Measurements from ENCODE around the gene KIDINS220. TPM values are rescaled to one million over a fixed set of nuclear protein-coding genes. Genes with fewer than 3 reads are reported as not detected.

Gene KIDINS220
- total RNA-seq: 10 to 100 TPM; 20.8 to 20.9 TPM

GRCh38 chr2:8836971-8837794 lies at the start of gene KIDINS220:
TSS of gene KIDINS220 (minus strand) at chr2:8837613. CDS start at chr2:8827093, 10,520 bp downstream.
- no peaks in the 10 kb centered on the region for H3K36me3 Mint-ChIP-seq (ENCODE audit: low read depth)

DNA sequence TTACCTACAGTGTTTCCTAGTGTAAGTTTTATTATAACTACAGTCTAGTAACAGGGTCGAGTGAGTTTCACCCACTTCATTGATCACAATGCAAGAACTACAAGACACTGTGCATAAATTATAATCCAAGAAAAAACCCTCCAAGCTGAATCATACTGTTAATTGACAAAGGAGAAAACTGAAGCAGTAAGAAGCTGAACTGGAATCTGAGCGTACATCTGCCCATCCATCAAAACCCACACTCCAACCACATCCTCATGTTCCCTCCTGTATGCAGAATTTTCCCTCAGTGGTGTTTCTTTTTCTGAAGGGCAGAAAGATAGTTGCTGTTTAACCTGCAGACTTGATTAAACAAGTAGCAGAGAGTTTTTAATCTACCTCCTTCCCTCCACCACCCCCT lies 49.5 kb upstream of the KIDINS220 start:
- DNase-seq: no peak
- CTCF ChIA-PET: no interaction called here
- POLR2A ChIA-PET: no interaction called here
- H3K27ac Mint-ChIP-seq: no peak overlapping the region
- no peak for TF ChIP-seq CTCF (IDR thresholded peaks at IDR 0.05)
- no peaks in the 10 kb centered on the region for H3K36me3 Mint-ChIP-seq (ENCODE audit: low read depth)
- no peaks in the 10 kb centered on the region for H3K27me3 Mint-ChIP-seq
- no peak for ATAC-seq
- no peaks in the 10 kb centered on the region for H3K4me1 Mint-ChIP-seq (ENCODE audit: low read depth)
- H3K4me3 Mint-ChIP-seq: no peak overlapping the region
- no peaks in the 10 kb centered on the region for H3K9me3 Mint-ChIP-seq
- intact Hi-C loops (cut with micrococcal nuclease): no loop called here

More at GRCh38 chr2:8836971-8837794, at the start of gene KIDINS220:
- ChIA-PET CTCF (no interaction called here), POLR2A (interaction anchor here (0.6 to 1.3 kb wide), 3 partner anchors 10 to 14 kb away, joined by 3 to 5 read pairs (median 3); no protein-coding TSS in a partner anchor)
- Mint-ChIP-seq H3K9me3 (no peaks in the 10 kb centered on the region), H3K4me1 (ENCODE audit: low read depth) (peaks cover 32% of the 10 kb centered on the region), H3K27me3 (no peaks in the 10 kb centered on the region), H3K4me3 (peak within 1 kb of the TSS; percentile 83), H3K27ac (peak within 1 kb of the TSS; percentile 94)
- peak; percentile 84 for DNase-seq
- intact Hi-C loops (cut with micrococcal nuclease): no loop called here
- no peak for TF ChIP-seq CTCF (IDR thresholded peaks at IDR 0.05)
- peak; percentile 97 for ATAC-seq

- DNase-seq: no peak
- H3K27ac Mint-ChIP-seq: no peak overlapping the region
- ChIA-PET CTCF (no interaction called here), POLR2A (no interaction called here)
- no peak for ATAC-seq
- no peaks in the 10 kb centered on the region for H3K36me3 Mint-ChIP-seq (ENCODE audit: low read depth)
- H3K9me3 Mint-ChIP-seq: no peaks in the 10 kb centered on the region
- H3K4me3 Mint-ChIP-seq: no peak overlapping the region
- H3K27me3 Mint-ChIP-seq: no peaks in the 10 kb centered on the region
- intact Hi-C loops (cut with micrococcal nuclease): no loop called here
- H3K4me1 Mint-ChIP-seq (ENCODE audit: low read depth): no peaks in the 10 kb centered on the region
- no peak for TF ChIP-seq CTCF (IDR thresholded peaks at IDR 0.05)
Measured at GRCh38 chr2:8886202-8886518, 48.7 kb upstream of the KIDINS220 start.

DNA sequence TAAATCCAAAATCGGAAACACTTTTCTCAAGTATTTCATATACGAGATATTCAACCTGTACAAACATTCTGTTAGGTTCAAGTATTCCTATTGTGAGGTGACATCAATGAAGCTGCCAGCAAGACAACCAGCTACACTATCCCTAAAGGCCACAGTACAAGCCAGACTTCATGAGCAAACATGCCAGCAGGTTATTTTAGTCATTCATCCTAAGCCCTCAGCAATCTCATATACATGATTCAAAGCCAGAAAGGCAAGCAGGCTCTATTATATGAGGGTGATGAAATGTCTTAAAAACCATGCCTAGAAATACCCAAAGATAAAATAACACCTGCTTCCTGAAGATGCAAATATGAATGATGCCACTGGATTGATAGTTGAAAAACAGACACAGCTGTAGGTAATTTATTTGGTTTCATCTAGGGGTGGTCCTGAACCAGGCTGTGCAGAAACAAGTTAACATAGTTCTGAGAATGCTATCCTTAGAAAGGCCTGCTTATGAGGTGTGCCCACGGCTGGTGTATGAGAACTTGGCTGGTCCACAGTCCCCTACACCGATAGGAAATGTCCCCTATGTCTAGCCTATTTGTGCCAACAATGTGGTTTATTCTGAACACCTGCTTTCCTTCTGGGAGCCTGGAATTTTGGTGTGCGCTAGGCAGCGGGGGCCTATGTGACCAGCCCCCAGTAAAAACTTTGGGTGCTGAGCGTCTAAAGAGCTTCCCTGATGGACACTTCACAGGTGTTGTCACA lies 48.2 kb upstream of the KIDINS220 start:
- TF ChIP-seq CTCF (IDR thresholded peaks at IDR 0.05): no peak
- Mint-ChIP-seq H3K36me3 (ENCODE audit: low read depth) (no peaks in the 10 kb centered on the region), H3K27me3 (no peaks in the 10 kb centered on the region), H3K4me3 (no peak overlapping the region), H3K4me1 (ENCODE audit: low read depth) (no peaks in the 10 kb centered on the region), H3K9me3 (no peaks in the 10 kb centered on the region), H3K27ac (no peak overlapping the region)
- ATAC-seq (no peak), DNase-seq (no peak)
- ChIA-PET CTCF (no interaction called here), POLR2A (no interaction called here)
- intact Hi-C loops (cut with micrococcal nuclease): no loop called here

DNA sequence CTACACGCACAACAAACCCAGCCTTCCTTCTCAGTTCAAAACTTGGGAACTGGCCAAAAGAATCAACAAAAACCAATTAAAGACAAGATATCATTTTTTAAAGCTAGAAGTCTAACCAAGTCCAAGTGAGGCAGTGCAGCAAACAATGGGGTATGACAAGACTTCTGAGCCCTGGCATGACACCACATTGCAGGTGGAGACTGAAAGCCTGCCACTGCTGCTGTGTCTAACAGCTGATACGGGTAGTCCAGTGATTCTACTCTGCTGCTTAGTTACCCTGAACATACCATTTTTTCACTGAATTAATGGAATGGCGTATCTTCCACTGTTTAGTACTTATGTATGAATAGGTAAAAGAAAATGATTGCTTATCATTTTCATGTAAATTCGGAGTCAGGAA lies 47.4 kb upstream of the KIDINS220 start:
- no peak for ATAC-seq

More for the DNA sequence above, 47.4 kb upstream of the KIDINS220 start:
- no peak overlapping the region for H3K4me3 Mint-ChIP-seq
- no peaks in the 10 kb centered on the region for H3K4me1 Mint-ChIP-seq (ENCODE audit: low read depth)
- no peak for DNase-seq
- no peaks in the 10 kb centered on the region for H3K27me3 Mint-ChIP-seq
- intact Hi-C loops (cut with micrococcal nuclease): no loop called here
- no peaks in the 10 kb centered on the region for H3K36me3 Mint-ChIP-seq (ENCODE audit: low read depth)
- no peak for TF ChIP-seq CTCF (IDR thresholded peaks at IDR 0.05)
- CTCF ChIA-PET: interaction anchor here (0.6 to 0.7 kb wide), 2 partner anchors 10 to 76 kb away, joined by 3 read pairs; no protein-coding TSS in a partner anchor
- POLR2A ChIA-PET: no interaction called here
- H3K27ac Mint-ChIP-seq: no peak overlapping the region
- no peaks in the 10 kb centered on the region for H3K9me3 Mint-ChIP-seq
